ENCODE data around the gene ADD1.

ADD1 gene

DNA sequence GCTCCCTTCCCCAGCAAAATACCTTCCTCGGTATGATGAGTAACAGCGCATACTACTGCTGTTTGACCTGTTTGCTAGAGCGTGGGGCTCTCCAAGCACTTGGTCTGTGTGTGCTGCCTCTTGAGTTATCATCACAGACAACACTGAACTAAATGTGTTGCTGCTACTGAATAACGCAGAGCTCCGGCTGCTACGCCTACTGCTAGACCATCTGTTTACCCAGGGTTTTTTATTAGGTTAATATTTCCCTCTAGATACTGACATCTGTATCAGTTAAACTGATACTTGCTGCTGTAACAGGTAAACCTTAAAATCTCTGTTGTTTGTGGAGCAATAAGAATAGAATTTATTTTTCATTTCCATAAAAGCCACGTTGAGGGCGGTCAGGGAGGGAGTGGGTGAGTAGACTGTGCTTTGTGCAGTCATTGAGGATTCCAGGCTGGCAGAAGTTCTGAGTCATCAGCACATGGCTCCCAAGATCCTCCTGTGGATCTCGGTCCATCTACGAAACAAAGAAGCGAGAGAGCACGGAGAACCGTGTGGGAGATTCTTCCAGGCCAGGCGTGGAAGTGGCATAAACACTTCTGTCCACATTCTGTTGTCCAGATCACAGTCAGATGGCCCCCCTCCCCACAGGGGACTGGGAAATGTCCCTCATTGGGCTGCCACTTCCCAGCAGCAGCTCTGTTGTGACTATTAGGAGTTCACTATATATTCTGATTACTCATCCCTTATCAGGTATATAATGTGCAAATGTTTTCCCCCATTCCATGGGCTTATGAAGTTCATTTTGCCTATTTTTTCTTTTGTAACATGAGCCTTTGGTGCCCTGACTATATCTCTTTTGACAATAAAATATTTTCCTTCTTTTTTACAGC lies 133.8 kb downstream of the ADD1 start:
- H3K4me3 ChIP-seq (ENCODE audit: low read depth, low read length): no peak overlapping the region
- peak; percentile 53 for DNase-seq (ENCODE audit: low read depth)
- TF ChIP-seq, protein P1, sequence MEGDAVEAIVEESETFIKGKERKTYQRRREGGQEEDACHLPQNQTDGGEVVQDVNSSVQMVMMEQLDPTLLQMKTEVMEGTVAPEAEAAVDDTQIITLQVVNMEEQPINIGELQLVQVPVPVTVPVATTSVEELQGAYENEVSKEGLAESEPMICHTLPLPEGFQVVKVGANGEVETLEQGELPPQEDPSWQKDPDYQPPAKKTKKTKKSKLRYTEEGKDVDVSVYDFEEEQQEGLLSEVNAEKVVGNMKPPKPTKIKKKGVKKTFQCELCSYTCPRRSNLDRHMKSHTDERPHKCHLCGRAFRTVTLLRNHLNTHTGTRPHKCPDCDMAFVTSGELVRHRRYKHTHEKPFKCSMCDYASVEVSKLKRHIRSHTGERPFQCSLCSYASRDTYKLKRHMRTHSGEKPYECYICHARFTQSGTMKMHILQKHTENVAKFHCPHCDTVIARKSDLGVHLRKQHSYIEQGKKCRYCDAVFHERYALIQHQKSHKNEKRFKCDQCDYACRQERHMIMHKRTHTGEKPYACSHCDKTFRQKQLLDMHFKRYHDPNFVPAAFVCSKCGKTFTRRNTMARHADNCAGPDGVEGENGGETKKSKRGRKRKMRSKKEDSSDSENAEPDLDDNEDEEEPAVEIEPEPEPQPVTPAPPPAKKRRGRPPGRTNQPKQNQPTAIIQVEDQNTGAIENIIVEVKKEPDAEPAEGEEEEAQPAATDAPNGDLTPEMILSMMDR (conservative IDR thresholded peaks at IDR 0.05; ENCODE audit: low read depth, low read length): no peak
